ENCODE measurements around the gene FCER2. TPM values are rescaled to one million over a fixed set of nuclear protein-coding genes. Genes with fewer than 3 reads are reported as not detected.

Gene FCER2
- total RNA-seq, 1 donor, result 2.7 TPM

DNA sequence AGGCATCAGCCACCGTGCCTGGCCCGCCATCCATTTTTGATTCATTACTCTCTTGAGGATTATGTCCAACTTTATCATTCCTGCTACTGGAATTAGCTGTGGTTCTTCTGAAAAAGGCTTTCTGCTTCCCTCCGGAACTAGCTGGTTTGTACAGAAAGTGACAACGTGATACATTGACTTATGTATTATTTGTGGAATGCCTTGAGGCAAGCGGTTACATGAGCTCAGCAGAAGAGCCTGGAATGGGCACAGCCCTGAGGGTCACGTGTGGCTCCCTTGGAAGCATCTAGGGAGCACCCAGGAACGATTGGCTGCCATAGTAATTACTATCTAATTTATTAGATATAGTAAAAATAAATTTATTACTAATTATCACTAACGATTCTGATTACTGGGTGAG lies 47.5 kb downstream of the FCER2 start:
- no peak for DNase-seq (ENCODE audit: low read depth in 2 of 3, low spot score in 2 of 3)

DNA sequence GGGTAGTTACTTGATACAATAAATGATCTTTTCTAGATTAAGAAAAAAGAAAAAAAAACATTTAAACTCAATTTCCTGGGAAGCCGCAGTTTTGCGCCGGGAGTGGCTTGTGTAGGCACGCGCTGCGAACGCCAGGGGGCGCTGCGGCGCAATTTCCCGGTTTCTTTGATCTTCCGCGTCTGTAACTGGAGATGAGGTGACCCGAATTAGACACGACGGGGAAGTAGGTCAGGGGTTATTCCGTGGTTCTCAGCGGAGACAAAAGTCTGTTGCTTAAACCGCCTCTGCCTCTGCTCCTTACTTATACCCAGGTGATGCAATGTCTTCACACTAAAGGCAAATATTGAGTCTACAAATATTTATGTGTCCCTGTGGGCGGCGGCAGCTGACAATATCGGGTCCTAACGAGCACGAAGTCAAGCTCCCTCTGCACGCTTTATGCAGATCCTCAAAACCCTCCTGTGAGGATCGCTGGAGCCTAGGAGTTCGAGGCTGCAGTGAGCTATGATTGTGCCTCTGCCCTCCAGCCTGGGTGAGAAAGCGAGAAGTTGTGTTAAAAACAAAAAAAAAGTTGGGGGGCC lies 49.8 kb downstream of the FCER2 start:
- DNase-seq (ENCODE audit: low read depth in 2 of 3, low spot score in 2 of 3), result peak; percentile 82 to 90 (median 85)

DNA sequence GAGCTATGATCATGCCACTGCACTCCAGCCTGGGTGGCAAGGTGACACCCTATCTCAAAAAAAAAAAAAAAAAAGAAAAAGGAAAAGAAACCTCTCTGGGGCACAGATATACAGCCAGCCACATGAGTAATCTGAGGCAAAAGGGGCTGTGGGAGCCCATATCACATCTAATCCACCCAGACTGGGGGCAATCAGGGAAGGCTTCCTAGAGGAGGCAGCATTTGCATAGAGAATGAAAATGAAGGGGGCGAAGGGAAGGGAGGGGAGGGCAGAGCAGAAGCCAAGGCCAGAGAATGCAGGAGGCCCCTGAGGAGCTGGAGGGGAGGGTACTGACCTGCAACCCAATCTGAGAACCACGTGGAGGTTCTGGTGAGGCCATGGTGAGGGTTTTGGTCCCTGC lies 51.8 kb downstream of the FCER2 start:
- DNase-seq (ENCODE audit: low read depth in 2 of 3, low spot score in 2 of 3), result no peak

DNA sequence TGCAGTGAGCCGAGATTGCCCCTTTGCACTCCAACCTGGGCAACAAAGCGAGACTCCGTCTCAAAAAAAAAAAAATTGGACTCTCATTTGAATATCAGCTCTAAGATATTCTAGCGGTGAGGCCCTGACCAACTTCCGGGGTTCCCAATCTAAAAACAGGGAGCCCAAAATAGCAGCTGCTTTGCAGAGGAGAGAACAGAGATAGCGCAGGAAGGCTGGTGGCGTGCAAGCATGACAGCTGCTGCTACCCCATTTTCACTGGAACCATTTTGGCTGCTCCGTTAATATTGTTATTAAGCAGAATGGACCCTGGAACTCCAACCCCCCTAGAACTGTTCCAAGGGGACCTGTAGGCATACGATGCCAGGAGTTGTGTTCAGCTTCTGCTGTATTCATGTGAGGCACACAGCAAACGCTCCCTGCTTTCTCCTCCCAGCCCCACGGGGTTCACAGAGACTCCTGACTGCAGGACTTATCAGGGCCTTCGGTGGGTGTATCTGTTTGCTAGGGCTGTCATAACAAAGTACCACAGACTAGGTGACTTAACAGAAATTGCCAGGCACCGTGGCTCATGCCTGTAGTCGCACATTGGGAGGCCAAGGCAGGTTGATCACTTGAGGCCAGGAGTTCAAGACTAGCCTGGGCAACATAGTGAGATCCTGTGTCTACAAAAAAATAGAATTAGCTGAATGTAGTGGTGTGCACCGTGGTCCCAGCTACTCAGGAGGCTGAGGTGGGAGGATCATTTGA lies 53.5 kb downstream of the FCER2 start:
- DNase-seq (ENCODE audit: low read depth in 2 of 3, low spot score in 2 of 3), result no peak

DNA sequence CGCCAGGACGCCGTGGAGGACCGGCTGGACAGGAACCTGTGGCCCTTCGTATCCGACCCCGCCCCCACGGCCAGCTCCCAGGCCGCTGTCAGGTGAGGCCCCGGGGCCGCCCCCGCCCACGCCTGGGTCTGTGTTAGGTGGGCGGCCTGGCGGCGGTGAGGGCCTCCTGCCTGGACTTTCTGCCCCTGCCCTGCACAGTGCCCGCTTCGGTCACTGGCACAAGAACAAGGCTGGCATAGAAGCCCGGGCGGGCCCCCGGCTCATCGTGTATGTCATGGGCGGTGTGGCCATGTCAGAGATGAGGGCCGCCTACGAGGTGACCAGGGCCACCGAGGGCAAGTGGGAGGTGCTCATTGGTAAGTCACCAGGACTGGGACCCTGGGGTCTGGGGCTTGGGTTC lies 54.8 kb downstream of the FCER2 start:
- DNase-seq (ENCODE audit: low read depth in 2 of 3, low spot score in 2 of 3), result no peak

DNA sequence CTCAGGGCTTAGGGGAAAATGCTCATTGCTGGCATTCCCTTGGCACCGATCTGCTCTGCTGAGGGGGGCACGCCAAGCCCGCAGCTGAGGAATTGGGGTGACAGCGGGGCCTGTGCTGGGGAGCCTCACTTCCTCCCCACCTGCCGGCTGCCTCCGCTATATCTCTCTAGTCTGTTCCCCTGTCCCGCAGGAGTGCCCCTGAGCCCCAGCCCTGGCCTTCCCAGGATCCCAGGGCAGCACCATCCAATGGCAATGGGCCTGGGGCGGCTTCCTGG lies 55.6 kb downstream of the FCER2 start:
- no peak for DNase-seq (ENCODE audit: low read depth in 2 of 3, low spot score in 2 of 3)

DNA sequence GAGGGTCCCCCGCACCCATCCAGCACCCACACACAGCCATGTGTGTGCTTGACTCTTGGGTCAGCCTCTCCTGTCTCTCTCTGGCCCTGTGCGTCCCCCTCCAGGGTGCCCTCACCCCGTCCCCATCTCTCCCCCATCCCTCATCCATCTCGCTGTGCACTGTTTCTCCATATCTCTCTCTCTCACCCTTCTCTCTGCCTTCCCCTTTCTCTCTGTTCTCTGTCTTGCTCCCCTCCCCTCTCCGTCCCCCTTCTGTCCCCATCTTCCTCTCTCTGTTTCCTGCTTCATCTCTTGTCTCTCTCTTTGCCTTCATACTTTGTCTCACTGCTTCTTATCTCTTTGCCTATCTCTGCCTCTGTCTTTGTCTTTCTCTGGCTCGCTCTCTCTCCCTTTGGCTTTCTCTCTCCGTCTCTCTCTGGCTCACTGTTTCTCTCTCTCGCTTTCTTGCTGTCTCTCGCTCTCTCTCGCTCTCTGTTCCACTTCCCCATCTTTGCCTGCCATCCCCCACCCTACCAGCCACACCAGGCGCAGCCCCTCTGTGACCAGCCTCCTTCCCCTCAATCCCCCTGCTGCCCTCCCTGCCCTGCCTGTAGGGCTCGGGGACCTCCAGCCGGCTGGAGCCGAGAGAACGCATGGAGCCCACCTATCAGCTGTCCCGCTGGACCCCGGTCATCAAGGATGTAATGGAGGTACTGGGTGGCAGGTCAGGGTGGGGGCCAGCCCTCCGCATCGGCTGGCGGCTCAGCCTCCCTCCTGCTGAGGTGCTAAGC lies 56.1 kb downstream of the FCER2 start:
- no peak for DNase-seq (ENCODE audit: low read depth in 2 of 3, low spot score in 2 of 3)

DNA sequence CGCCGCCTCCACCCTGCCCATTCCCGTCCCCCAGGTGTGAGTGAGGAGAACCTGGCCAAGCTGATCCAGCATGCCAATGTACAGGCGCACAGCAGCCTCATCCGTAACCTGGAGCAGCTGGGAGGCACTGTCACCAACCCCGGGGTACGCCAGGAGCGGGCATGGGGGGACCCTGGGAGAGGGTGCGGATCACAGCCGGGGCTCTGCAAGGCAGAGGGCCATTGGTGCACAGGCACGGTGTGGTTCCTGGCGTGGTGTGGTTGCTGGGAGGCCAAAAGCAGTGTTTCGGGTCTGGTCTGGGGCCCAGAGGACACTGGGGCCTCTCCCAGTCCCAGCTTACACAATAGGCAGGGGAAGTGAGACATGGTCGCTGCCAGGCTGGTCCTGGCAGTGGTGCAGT lies 56.8 kb downstream of the FCER2 start:
- no peak for DNase-seq (ENCODE audit: low read depth in 2 of 3, low spot score in 2 of 3)

DNA sequence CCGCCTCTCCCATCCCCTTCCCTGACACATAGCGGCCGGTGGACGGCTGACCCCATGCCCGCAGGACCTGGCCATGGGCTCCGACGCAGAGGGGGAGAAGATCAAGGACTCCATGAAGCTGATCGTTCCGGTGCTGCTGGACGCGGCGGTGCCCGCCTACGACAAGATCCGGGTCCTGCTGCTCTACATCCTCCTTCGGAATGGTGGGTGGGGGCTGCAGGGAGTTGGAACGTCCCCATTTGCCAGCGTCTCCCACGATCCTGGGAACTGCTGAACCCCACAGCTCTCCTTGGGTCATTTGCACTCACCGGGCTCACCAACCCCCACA lies 57.4 kb downstream of the FCER2 start:
- DNase-seq (ENCODE audit: low read depth in 2 of 3, low spot score in 2 of 3), result no peak

DNA sequence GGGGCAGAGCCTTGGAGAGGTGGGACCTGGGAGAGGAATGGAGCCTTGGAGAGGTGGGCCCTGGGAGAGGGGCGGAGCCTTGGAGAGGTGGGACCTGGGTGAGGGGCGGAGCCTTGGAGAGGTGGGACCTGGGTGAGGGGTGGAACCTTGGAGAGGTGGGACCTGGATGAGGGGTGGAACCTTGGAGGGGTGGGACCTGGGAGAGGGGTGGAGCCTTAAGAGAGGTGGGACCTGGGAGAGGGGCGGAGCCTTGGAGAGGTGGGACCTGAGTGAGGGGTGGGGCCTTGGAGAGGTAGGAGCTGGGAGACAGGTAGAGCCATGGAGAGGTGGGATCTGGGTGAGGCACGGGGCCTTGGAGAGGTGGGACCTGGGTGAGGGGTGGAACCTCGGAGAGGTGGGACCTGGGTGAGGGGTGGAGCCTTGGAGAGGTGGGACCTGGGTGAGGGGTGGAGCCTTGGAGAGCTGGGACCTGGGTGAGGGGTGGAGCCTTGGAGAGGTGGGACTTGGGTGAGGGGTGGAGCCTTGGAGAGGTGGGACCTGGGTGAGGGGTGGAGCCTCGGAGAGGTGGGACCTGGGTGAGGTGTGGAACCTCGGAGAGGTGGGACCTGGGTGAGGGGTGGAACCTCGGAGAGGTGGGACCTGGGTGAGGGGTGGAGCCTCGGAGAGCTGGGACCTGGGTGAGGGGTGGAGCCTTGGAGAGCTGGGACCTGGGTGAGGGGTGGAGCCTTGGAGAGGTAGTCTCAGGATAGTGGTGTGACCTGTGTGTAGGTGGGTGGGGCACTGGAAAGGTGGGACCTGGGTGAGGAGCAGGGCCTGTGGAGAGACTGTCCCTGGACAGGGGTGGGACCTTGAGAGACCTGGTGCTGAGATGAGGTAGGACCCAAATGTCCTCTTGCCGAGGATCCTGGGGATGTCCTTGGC lies 58.0 kb downstream of the FCER2 start:
- peak in 2 of 3 donors; percentile 26 to 54 for DNase-seq (ENCODE audit: low read depth in 2 of 3, low spot score in 2 of 3)

DNA sequence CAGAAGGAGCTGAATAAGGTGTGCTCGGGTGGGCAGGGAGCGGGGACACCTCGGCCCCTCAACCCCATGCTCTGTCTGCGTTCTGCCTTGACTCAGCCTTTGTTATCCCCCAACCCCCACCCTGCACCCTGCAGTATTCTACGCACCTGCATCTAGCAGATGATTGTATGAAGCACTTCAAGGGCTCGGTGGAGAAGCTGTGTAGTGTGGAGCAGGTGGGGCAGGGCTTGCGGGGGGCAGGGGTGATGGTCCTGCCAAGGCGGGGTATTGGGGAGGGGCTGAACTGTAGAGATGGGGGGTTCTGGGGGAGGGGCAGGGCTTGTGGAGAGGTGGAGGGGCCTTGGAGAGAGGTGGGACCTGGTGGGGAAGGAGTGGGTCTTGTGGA lies 58.9 kb downstream of the FCER2 start:
- no peak for DNase-seq (ENCODE audit: low read depth in 2 of 3, low spot score in 2 of 3)

DNA sequence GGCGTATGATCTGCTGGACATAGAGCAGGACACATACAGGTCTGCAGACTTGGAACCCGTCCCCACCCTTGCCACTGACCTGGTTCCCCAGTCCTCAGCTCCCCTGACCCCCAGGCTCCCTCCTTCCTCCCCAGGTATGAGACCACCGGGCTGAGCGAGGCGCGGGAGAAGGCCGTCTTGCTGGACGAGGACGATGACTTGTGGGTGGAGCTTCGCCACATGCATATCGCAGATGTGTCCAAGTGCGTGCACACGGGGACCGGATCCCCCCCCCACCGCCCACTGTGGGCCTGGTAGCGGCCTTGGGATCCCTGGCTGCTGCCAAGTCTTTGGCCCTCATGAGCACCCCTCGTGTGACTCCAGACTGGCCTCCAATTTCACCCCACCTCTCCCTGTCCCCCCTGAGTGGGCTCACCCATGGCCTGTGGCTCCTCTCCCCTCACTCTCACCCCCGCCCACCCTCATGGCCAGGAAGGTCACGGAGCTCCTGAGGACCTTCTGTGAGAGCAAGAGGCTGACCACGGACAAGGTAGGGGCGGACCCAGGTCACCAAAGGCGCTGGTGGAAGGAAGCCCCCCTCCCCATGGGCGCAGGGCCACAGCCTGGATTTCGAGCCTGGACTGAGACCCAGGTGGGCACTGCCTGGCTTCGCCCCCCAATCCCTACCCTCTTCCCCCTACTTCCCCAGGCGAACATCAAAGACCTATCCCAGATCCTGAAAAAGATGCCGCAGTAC lies 59.5 kb downstream of the FCER2 start:
- DNase-seq (ENCODE audit: low read depth in 2 of 3, low spot score in 2 of 3), result no peak

DNA sequence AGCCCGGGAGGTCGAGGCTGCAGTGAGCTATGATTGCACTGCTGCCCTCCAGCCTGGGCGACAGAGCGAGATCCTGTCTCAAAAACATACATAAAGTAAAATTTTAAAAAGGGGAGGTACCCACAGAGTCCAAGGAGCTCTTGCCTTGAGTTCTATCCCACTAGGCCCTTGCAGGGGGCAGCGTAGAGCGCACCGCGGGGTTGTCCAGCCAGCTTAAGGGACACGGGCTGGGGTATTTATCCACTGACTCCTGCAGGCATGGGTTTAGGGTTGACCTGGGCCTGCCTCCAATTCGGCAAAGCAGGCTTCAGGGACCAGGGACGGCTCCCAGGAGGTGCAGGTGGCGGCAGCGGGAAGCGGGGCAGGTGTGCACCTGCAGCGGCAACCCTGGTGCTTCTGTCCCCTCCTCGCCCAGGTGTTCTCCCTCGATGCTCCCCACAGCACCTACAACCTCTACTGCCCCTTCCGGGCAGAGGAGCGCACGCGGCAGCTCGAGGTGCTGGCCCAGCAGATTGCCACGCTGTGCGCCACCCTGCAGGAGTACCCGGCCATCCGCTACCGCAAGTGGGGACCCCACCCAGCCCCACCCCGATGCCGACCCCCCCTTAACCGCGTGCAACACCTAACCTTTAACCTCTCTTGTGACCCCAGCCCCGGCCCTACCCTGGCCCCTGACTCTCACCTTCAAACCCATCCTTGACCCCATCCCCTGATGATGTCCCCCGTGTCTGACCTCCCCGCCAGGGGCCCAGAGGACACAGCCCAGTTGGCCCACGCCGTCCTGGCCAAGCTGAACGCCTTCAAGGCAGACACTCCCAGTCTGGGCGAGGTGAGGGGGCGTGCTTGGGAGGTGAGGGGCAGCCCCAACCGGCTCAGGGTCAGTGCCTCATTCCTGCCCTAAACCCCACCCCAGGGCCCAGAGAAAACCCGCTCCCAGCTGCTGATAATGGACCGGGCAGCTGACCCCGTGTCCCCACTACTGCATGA lies 60.3 kb downstream of the FCER2 start:
- no peak for DNase-seq (ENCODE audit: low read depth in 2 of 3, low spot score in 2 of 3)

DNA sequence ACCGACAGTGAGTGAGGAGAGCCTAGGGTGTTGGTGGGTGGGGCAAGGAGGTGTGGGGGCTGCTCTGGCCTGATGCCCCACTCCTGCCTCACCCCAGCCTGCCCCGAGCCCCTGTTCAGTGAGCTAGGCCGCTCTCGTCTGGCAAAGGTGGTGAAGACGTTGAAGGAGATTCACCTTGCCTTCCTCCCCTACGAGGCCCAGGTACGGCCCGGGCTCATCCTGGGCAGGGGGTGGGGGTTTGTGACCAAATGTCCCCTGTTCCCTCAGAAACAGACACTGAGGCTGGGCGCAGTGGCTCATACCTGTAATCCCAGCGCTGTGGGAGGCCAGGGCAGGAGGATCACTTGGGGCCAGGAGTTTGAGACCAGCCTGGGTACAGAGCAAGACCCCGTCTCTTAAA lies 61.1 kb downstream of the FCER2 start:
- no peak for DNase-seq (ENCODE audit: low read depth in 2 of 3, low spot score in 2 of 3)

DNA sequence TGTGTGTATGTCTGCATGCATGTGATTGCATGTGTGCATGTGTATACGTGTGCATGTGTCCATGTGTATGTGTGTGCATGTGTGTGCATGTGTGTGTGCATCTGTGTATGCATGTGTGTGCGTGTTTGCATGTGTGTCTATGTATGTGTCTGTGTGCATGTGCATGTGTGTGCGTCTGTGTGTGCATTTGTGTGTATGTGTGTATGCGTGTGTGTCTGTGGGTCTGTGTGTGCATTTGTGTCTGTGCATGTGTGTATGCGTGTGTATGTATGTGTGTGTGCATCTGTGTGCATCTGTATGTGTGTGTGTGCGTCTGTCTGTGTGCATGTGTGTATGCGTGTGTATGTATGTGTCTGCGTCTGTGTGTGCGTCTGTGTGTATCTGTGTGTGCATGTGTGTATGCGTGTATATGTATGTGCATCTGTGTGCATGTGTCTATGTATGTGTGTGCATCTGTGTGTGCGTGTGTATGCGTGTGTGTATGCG lies 62.0 kb downstream of the FCER2 start:
- DNase-seq (ENCODE audit: low read depth in 2 of 3, low spot score in 2 of 3), result no peak

DNA sequence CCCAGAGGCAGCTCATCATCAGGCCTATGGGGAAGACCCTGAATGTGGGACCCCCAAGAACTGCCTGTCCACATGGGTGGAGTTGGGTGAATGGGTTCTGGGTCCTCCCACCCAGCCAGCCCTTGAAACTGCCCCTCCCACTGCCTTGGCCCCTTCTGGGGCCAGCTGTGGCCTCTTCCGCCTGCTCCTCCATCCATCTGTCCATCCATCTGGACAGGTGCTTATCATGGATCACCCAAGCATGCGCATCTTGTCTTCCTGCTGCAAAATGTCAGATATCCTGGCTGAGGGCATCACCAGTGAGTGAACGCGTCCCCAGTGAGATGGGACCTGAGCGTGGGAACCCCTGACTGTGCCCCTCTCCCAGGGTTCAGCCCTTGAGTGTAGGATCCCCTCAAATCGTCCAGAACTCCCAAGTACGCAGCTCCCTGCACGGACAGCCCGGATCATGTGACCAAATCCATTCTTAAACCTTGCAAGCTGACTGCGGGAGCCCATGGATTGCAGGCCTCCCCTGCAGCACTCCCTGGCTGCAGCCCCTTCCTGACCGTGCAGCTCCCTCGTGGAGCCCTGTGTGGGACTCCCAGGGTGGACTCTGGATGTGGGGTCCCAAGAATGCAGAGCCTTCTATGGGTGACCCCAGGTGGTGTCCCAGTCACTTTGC lies 63.0 kb downstream of the FCER2 start:
- DNase-seq (ENCODE audit: low read depth in 2 of 3, low spot score in 2 of 3), result no peak

All from hematopoietic multipotent progenitor cell (in vitro differentiated cells).